IMR-90 (cell line): ENCODE measurements around the gene ATF7IP2. TPM values are rescaled to one million over a fixed set of nuclear protein-coding genes. Genes with fewer than 3 reads are reported as not detected.

Experiments
- ATAC-seq: fragments of 200-7000 bp; cut with Tn5 transposase; 2 replicates; pipeline ENCODE4 v1.9.1; 2020; ENCODE audit warnings: low read depth, mild to moderate bottlenecking, moderate library complexity
- BruUV-seq: library from RNA; stranded (reverse); fragments of 400-500 nt; replicated peaks from 2 replicates; lab custom pipeline; 2021; lab: Mats Ljungman, UMichigan
- CTCF ChIA-PET: fragments of 300-600 bp; formaldehyde crosslinking; extraction: SDS; loops from one replicate; lab custom pipeline; 2021; ENCODE audit warnings: antibody characterized with exemption; lab: Yijun Ruan, JAX
- POLR2A ChIA-PET: fragments of 300-600 bp; sonication (Branson Sonifier 250); formaldehyde crosslinking; loops from one replicate; lab custom pipeline; 2022; ENCODE audit warnings: antibody characterized with exemption; ENCODE audit not compliant: unreplicated experiment; lab: Charles Lee
- DNase-seq: peaks from one replicate; pipeline ENCODE4 v3.0.0; 2013
- H2AFZ ChIP-seq: replicated peaks from 2 replicates; pipeline ENCODE3; 2013; ENCODE audit warnings: low read length, mild to moderate bottlenecking; ENCODE audit not compliant: poor library complexity
- H2AK5ac ChIP-seq: 2 replicates; pipeline ENCODE4 v1.6.1; 2013; ENCODE audit warnings: low read depth, low read length, inconsistent platforms
- H2AK9ac ChIP-seq: replicated peaks from 2 replicates; pipeline ENCODE3; 2013; ENCODE audit warnings: mild to moderate bottlenecking, low read depth, low read length, moderate library complexity; ENCODE audit not compliant: poor library complexity
- H2BK120ac ChIP-seq: 2 replicates; pipeline ENCODE4 v1.6.1; 2013; ENCODE audit warnings: low read depth, low read length, inconsistent platforms
- H2BK15ac ChIP-seq: 3 replicates; pipeline ENCODE4 v1.6.1; 2013; ENCODE audit warnings: low read depth, low read length, inconsistent platforms
- H2BK20ac ChIP-seq: 2 replicates; pipeline ENCODE4 v1.6.1; 2013; ENCODE audit warnings: low read depth, mild to moderate bottlenecking, inconsistent platforms, low read length, moderate library complexity
- H2BK5ac ChIP-seq: 2 replicates; pipeline ENCODE4 v1.6.1; 2013; ENCODE audit warnings: mild to moderate bottlenecking, low read depth, low read length, inconsistent platforms; ENCODE audit not compliant: poor library complexity, severe bottlenecking
- H3K14ac ChIP-seq: replicated peaks from 2 replicates; pipeline ENCODE4 v1.6.1; 2013; ENCODE audit warnings: low read depth, low read length, inconsistent platforms
- H3K18ac ChIP-seq: 2 replicates; pipeline ENCODE4 v1.6.1; 2013; ENCODE audit warnings: low read depth, low read length, control low read depth
- H3K23ac ChIP-seq: 2 replicates; pipeline ENCODE4 v1.6.1; 2013; ENCODE audit warnings: low read depth, low read length, inconsistent platforms
- H3K27ac ChIP-seq: 2 replicates; pipeline ENCODE4 v1.5.1; 2013; ENCODE audit warnings: mild to moderate bottlenecking, control low read depth, low read length; ENCODE audit not compliant: insufficient read depth
- H3K27me3 ChIP-seq: 2 replicates; pipeline ENCODE4 v1.6.1; 2013; ENCODE audit warnings: low read length; ENCODE audit not compliant: control insufficient read depth, insufficient read depth
- H3K36me3 ChIP-seq: 2 replicates; pipeline ENCODE4 v1.6.1; 2013; ENCODE audit warnings: low read length, mixed read lengths; ENCODE audit not compliant: control insufficient read depth, insufficient read depth
- H3K4ac ChIP-seq: 2 replicates; pipeline ENCODE4 v1.6.1; 2013; ENCODE audit warnings: low read depth, low read length, inconsistent platforms
- H3K4me1 ChIP-seq: 2 replicates; pipeline ENCODE4 v1.6.1; 2013; ENCODE audit warnings: low read length, mixed read lengths; ENCODE audit not compliant: control insufficient read depth, insufficient read depth
- H3K4me2 ChIP-seq: 2 replicates; pipeline ENCODE4 v1.6.1; 2013; ENCODE audit warnings: low read depth, mild to moderate bottlenecking, control low read depth, low read length, moderate library complexity
- H3K4me3 ChIP-seq: 2 replicates; pipeline ENCODE4 v1.5.1; 2013; ENCODE audit warnings: low read depth, mild to moderate bottlenecking, control low read depth, low read length, moderate library complexity; ENCODE audit not compliant: insufficient read depth
- H3K56ac ChIP-seq: 2 replicates; pipeline ENCODE4 v1.6.1; 2013; ENCODE audit warnings: low read length, inconsistent platforms; ENCODE audit not compliant: insufficient read depth; ENCODE audit errors: extremely low read depth
- H3K79me1 ChIP-seq, 2 experiments: 2 replicates each; pipeline ENCODE4 v1.6.1; 2013; ENCODE audit warnings: low read length in 2 of 2, inconsistent platforms in 1 of 2, low read depth in 1 of 2
- H3K9ac ChIP-seq: 2 replicates; pipeline ENCODE4 v1.6.1; 2013; ENCODE audit warnings: low read depth, low read length, control low read depth
- H3K9me1 ChIP-seq: 2 replicates; pipeline ENCODE4 v1.6.1; 2013; ENCODE audit warnings: low read length, inconsistent platforms; ENCODE audit not compliant: insufficient read depth
- H3K9me3 ChIP-seq: 2 replicates; pipeline ENCODE4 v1.6.1; 2013; ENCODE audit warnings: low read length; ENCODE audit not compliant: control insufficient read depth, insufficient read depth
- H4K20me1 ChIP-seq: 2 replicates; pipeline ENCODE4 v1.6.1; 2013; ENCODE audit warnings: low read length, inconsistent platforms; ENCODE audit not compliant: insufficient read depth
- H4K5ac ChIP-seq: 2 replicates; pipeline ENCODE4 v1.6.1; 2013; ENCODE audit warnings: mild to moderate bottlenecking, low read depth, low read length, control low read depth
- H4K8ac ChIP-seq, 2 experiments: 2 replicates each; pipeline ENCODE4 v1.6.1; 2013; ENCODE audit warnings: low read depth in 2 of 2, low read length in 2 of 2, control low read depth in 1 of 2, inconsistent platforms in 1 of 2
- H4K91ac ChIP-seq: 2 replicates; pipeline ENCODE4 v1.6.1; 2013; ENCODE audit warnings: low read depth, low read length, inconsistent platforms; ENCODE audit not compliant: insufficient read depth
- SMC3 ChIP-seq: fragments of 150-350 bp; IDR thresholded peaks from 2 replicates; pipeline ENCODE4 v1.6.1; 2016; ENCODE audit warnings: low read depth, mild to moderate bottlenecking, antibody characterized with exemption, low read length, moderate library complexity
- WGBS, 2 experiments: methylation state at CpG; one replicate each; pipeline versions ENCODE4 v1.1.5 to v1.1.7; 2013; ENCODE audit warnings: missing lambda C conversion rate in 2 of 2; ENCODE audit not compliant: insufficient read length in 1 of 2; ENCODE audit errors: extremely low coverage in 2 of 2; 5-methylcytosine and 5-hydroxymethylcytosine counted together
- dilution Hi-C: fragments of 300-500 bp; cut with HindIII; formaldehyde crosslinking; loops from one replicate; pipeline ENCODE4 v1.14.3; 2018; ENCODE audit warnings: low sequenced_read_pairs; ENCODE audit not compliant: unreplicated experiment
- in situ Hi-C: fragments of 300-500 bp; cut with MboI; formaldehyde crosslinking; loops from 3 replicates; pipeline ENCODE4 v1.14.3; 2019; ENCODE audit warnings: low sequenced_read_pairs, inconsistent platforms, mixed read lengths
- intact Hi-C: fragments of 100-400 bp; cut with micrococcal nuclease; formaldehyde crosslinking; loops from 2 replicates; pipeline ENCODE4 v1.10.0; 2022
- polyA plus RNA-seq, 3 experiments: library from polyadenylated mRNA; depleted of rRNA; stranded (reverse); fragments of >200 nt; gene quantifications; 2 replicates each; pipeline ENCODE4 v1.2.3, GENCODE V29; 2012; ENCODE audit warnings: low replicate concordance in 1 of 3
- total RNA-seq: library from RNA; depleted of rRNA; stranded (reverse); fragments of >200 nt; gene quantifications from 2 replicates; pipeline ENCODE4 v1.2.3, GENCODE V29; 2012

The ATF7IP2 gene
- total and polyA plus RNA-seq, 2 of the 4 experiments (the other 2 are of a cell fraction), result 2.7 to 3.6 TPM

GRCh38 chr16:10387188-10387617, 1.3 kb downstream of the ATF7IP2 start:
- no peak overlapping the region for H2BK20ac ChIP-seq
- DNase-seq (no peak), ATAC-seq (no peak)
- no peak overlapping the region for H2AK9ac ChIP-seq
- ChIA-PET POLR2A (no interaction called here), CTCF (no interaction called here)
- H3K14ac ChIP-seq, result no peak overlapping the region
- no peak overlapping the region for H3K18ac ChIP-seq
- no peaks in the 10 kb centered on the region for H3K36me3 ChIP-seq
- dilution Hi-C loops, result no loop called here
- no TSS peak for BruUV-seq
- no peak overlapping the region for H3K4ac ChIP-seq
- H3K9me3 ChIP-seq, result 0 out of 2 replicates have a peak, but pooled peaks cover 4% of the 10 kb centered on the region
- no peak overlapping the region for H4K8ac ChIP-seq
- no peaks in the 10 kb centered on the region for H3K27me3 ChIP-seq
- in situ Hi-C loops, result no loop called here
- H3K23ac ChIP-seq, result no peak overlapping the region
- H2AFZ ChIP-seq, result no peak overlapping the region
- TF ChIP-seq SMC3, result no peak
- H2BK120ac ChIP-seq, result no peak overlapping the region
- H3K9ac ChIP-seq, result no peak overlapping the region
- no peak overlapping the region for H3K27ac ChIP-seq
- no peak overlapping the region for H3K4me3 ChIP-seq
- no peak overlapping the region for H4K91ac ChIP-seq
- no peaks in the 10 kb centered on the region for H3K4me1 ChIP-seq
- no peak overlapping the region for H2BK5ac ChIP-seq
- H3K79me1 ChIP-seq, result no peaks in the 10 kb centered on the region
- H3K56ac ChIP-seq, result no peak overlapping the region
- H2BK15ac ChIP-seq, result no peak overlapping the region
- no peaks in the 10 kb centered on the region for H4K20me1 ChIP-seq
- intact Hi-C loops, result no loop called here
- no peaks in the 10 kb centered on the region for H3K9me1 ChIP-seq
- no peak overlapping the region for H3K4me2 ChIP-seq
- no peak overlapping the region for H4K5ac ChIP-seq
- no CpG with 5 or more reads among the region's 5 CpGs for WGBS, 2 experiments
- no peak overlapping the region for H2AK5ac ChIP-seq
